Measurements from ENCODE around the gene FMNL2.

FMNL2 gene

GRCh38 chr2:152349416-152349815 is 14.4 kb downstream of the FMNL2 start:
- DNase-seq (ENCODE audit: insufficient read length, low spot score) (no peak), FAIRE-seq (no peak)
- TF ChIP-seq CTCF (IDR thresholded peaks at IDR 0.05; ENCODE audit: insufficient read depth, missing control alignments): no peak

- no peak for FAIRE-seq
- TF ChIP-seq CTCF (IDR thresholded peaks at IDR 0.05; ENCODE audit: insufficient read depth, missing control alignments): no peak
These were observed 15.2 kb downstream of the FMNL2 start for GRCh38 chr2:152350155-152350679.

GRCh38 chr2:152352616-152353015 is 17.6 kb downstream of the FMNL2 start:
- FAIRE-seq (no peak), DNase-seq (ENCODE audit: insufficient read length, low spot score) (no peak)
- no peak for TF ChIP-seq CTCF (IDR thresholded peaks at IDR 0.05; ENCODE audit: insufficient read depth, missing control alignments)

More at GRCh38 chr2:152350155-152350679, 15.2 kb downstream of the FMNL2 start:
- no peak for DNase-seq (ENCODE audit: insufficient read length, low spot score)

- FAIRE-seq: no peak
- DNase-seq (ENCODE audit: insufficient read length, low spot score): no peak
- no peak for TF ChIP-seq CTCF (IDR thresholded peaks at IDR 0.05; ENCODE audit: insufficient read depth, missing control alignments)
These were observed 18.4 kb downstream of the FMNL2 start for GRCh38 chr2:152353364-152353763.

GRCh38 chr2:152354069-152354755 is 19.2 kb downstream of the FMNL2 start:
- TF ChIP-seq CTCF (IDR thresholded peaks at IDR 0.05; ENCODE audit: insufficient read depth, missing control alignments): no peak
- FAIRE-seq: no peak
- DNase-seq (ENCODE audit: insufficient read length, low spot score): no peak

- no peak for FAIRE-seq
- no peak for TF ChIP-seq CTCF (IDR thresholded peaks at IDR 0.05; ENCODE audit: insufficient read depth, missing control alignments)
- DNase-seq (ENCODE audit: insufficient read length, low spot score): no peak
These were observed 19.9 kb downstream of the FMNL2 start for GRCh38 chr2:152354909-152355308.

- DNase-seq (ENCODE audit: insufficient read length, low spot score) (no peak), FAIRE-seq (no peak)
- no peak for TF ChIP-seq CTCF (IDR thresholded peaks at IDR 0.05; ENCODE audit: insufficient read depth, missing control alignments)
These were observed 20.4 kb downstream of the FMNL2 start for GRCh38 chr2:152355409-152355831.
